ENCODE measurements around the gene KCNN3. TPM values are rescaled to one million over a fixed set of nuclear protein-coding genes. Genes with fewer than 3 reads are reported as not detected.

The KCNN3 gene
- polyA plus RNA-seq, 1 donor from 2014 or later, result 2.2 TPM

DNA sequence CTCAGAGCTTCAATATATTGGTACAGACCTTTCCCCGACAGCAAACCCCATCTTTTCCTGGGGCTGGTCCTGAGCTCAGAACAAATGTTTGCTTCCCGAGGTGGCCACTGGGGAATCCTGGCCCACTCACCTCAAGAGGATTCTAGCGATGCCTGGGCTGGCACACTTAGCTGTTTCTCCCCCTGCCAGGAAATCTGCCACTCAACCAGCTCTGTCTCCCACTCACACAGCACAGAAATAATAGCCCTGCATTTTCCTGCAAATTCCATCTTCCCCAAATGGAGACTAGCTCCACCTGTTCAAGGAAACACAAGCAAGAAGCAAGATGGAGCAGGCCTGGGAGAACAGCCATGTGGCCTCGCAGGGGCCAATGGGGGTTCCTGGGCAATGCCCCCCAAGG, 21.1 kb downstream of the KCNN3 start:
- Histone ChIP-seq H3F3A (ENCODE audit: insufficient read depth, low read length, poor library complexity, severe bottlenecking) (no peaks in the 10 kb centered on the region), H3K4me2 (ENCODE audit: low read length) (no peak overlapping the region), H3K9ac (ENCODE audit: low read length) (peak overlapping the region; percentile 12), H3K36me3 (ENCODE audit: insufficient read depth, low read length) (no peaks in the 10 kb centered on the region), H4K20me1 (ENCODE audit: insufficient read depth) (no peaks in the 10 kb centered on the region), H3K27me3 (ENCODE audit: insufficient read depth, low read depth, low read length) (no peaks in the 10 kb centered on the region), H2AFZ (ENCODE audit: low read depth, low read length) (no peak overlapping the region), H3K4me3 (ENCODE audit: low read length) (no peak overlapping the region), H3K9me2 (ENCODE audit: insufficient read depth, low read length) (no peaks in the 10 kb centered on the region), H3K79me2 (replicated peaks; ENCODE audit: insufficient read depth, low read length) (no peaks in the 10 kb centered on the region), H3K9me3 (ENCODE audit: low read length) (no peaks in the 10 kb centered on the region), H3K27ac (ENCODE audit: low read length) (peak overlapping the region; percentile 50)
- TF ChIP-seq, protein P1, sequence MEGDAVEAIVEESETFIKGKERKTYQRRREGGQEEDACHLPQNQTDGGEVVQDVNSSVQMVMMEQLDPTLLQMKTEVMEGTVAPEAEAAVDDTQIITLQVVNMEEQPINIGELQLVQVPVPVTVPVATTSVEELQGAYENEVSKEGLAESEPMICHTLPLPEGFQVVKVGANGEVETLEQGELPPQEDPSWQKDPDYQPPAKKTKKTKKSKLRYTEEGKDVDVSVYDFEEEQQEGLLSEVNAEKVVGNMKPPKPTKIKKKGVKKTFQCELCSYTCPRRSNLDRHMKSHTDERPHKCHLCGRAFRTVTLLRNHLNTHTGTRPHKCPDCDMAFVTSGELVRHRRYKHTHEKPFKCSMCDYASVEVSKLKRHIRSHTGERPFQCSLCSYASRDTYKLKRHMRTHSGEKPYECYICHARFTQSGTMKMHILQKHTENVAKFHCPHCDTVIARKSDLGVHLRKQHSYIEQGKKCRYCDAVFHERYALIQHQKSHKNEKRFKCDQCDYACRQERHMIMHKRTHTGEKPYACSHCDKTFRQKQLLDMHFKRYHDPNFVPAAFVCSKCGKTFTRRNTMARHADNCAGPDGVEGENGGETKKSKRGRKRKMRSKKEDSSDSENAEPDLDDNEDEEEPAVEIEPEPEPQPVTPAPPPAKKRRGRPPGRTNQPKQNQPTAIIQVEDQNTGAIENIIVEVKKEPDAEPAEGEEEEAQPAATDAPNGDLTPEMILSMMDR (IDR thresholded peaks at IDR 0.05; ENCODE audit: poor library complexity, severe bottlenecking), result peak; percentile 12
- TF ChIP-seq EP300 (conservative IDR thresholded peaks at IDR 0.05; ENCODE audit: poor library complexity, severe bottlenecking), result no peak
- TF ChIP-seq TAF1 (IDR thresholded peaks at IDR 0.05; ENCODE audit: low read depth), result no peak
- TF ChIP-seq MXI1 (conservative IDR thresholded peaks at IDR 0.05; ENCODE audit: poor library complexity, severe bottlenecking), result no peak
- TF ChIP-seq, protein P2, sequence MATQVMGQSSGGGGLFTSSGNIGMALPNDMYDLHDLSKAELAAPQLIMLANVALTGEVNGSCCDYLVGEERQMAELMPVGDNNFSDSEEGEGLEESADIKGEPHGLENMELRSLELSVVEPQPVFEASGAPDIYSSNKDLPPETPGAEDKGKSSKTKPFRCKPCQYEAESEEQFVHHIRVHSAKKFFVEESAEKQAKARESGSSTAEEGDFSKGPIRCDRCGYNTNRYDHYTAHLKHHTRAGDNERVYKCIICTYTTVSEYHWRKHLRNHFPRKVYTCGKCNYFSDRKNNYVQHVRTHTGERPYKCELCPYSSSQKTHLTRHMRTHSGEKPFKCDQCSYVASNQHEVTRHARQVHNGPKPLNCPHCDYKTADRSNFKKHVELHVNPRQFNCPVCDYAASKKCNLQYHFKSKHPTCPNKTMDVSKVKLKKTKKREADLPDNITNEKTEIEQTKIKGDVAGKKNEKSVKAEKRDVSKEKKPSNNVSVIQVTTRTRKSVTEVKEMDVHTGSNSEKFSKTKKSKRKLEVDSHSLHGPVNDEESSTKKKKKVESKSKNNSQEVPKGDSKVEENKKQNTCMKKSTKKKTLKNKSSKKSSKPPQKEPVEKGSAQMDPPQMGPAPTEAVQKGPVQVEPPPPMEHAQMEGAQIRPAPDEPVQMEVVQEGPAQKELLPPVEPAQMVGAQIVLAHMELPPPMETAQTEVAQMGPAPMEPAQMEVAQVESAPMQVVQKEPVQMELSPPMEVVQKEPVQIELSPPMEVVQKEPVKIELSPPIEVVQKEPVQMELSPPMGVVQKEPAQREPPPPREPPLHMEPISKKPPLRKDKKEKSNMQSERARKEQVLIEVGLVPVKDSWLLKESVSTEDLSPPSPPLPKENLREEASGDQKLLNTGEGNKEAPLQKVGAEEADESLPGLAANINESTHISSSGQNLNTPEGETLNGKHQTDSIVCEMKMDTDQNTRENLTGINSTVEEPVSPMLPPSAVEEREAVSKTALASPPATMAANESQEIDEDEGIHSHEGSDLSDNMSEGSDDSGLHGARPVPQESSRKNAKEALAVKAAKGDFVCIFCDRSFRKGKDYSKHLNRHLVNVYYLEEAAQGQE (IDR thresholded peaks at IDR 0.05; ENCODE audit: borderline replicate concordance), result no peak
- no peak for TF ChIP-seq EZH2 (IDR thresholded peaks at IDR 0.05; ENCODE audit: borderline replicate concordance, insufficient read depth, low read length, poor library complexity, severe bottlenecking)
- no peak for TF ChIP-seq POLR2AphosphoS5 (IDR thresholded peaks at IDR 0.05)

DNA sequence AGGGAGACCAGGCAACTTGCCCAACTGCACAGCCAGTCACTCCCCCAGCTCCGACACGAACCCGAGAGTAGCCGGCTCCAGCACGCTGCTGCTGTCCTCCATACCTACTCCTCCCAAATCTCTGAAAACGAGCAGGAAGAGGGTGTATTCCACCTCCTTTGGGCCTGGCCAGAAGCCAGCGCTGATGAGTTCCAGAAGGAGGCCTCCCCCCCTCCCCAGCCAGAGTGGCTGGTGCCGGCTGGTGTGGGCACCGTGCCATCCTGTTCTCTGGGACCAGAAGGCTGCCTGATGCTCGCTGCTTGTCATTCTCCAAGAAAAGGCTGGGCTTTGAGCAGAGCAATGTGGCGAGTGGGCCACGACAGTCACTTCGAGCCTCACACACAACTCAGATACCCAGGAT, 22.2 kb downstream of the KCNN3 start:
- H2AFZ ChIP-seq (ENCODE audit: low read depth, low read length), result no peak overlapping the region
- H3K4me3 ChIP-seq (ENCODE audit: low read length), result no peak overlapping the region

More for the DNA sequence above, 22.2 kb downstream of the KCNN3 start:
- Histone ChIP-seq H3K27me3 (ENCODE audit: insufficient read depth, low read depth, low read length) (no peaks in the 10 kb centered on the region), H3K36me3 (ENCODE audit: insufficient read depth, low read length) (no peaks in the 10 kb centered on the region), H3K79me2 (replicated peaks; ENCODE audit: insufficient read depth, low read length) (no peaks in the 10 kb centered on the region), H4K20me1 (ENCODE audit: insufficient read depth) (no peaks in the 10 kb centered on the region), H3K9ac (ENCODE audit: low read length) (no peak overlapping the region), H3K4me2 (ENCODE audit: low read length) (no peak overlapping the region), H3K27ac (ENCODE audit: low read length) (no peak overlapping the region), H3K9me2 (ENCODE audit: insufficient read depth, low read length) (no peaks in the 10 kb centered on the region), H3K9me3 (ENCODE audit: low read length) (no peaks in the 10 kb centered on the region), H3F3A (ENCODE audit: insufficient read depth, low read length, poor library complexity, severe bottlenecking) (no peaks in the 10 kb centered on the region)
- TF ChIP-seq, protein P2 (IDR thresholded peaks at IDR 0.05; ENCODE audit: borderline replicate concordance), result no peak
- no peak for TF ChIP-seq SMC3 (conservative IDR thresholded peaks at IDR 0.05; ENCODE audit: poor library complexity)
- TF ChIP-seq, protein P1 (IDR thresholded peaks at IDR 0.05; ENCODE audit: poor library complexity, severe bottlenecking), result no peak
- TF ChIP-seq TAF1 (IDR thresholded peaks at IDR 0.05; ENCODE audit: low read depth), result no peak
- TF ChIP-seq RAD21 (conservative IDR thresholded peaks at IDR 0.05), result no peak
- TF ChIP-seq POLR2AphosphoS5 (IDR thresholded peaks at IDR 0.05), result no peak
- TF ChIP-seq EZH2 (IDR thresholded peaks at IDR 0.05; ENCODE audit: borderline replicate concordance, insufficient read depth, low read length, poor library complexity, severe bottlenecking), result no peak
